Vagina (tissue), 2 donors: Measurements from ENCODE around the gene GH2.
"Not testable (repeated sequence)": the region's sequence is repeated elsewhere in the genome, so short reads cannot be mapped to it uniquely, and the experiment has no call there.

Source experiments
- POLR2A ChIP-seq, 2 donors: fragments of 450-650 bp; IDR thresholded peaks; one replicate each; pipeline ENCODE4 v1.6.1; 2017; ENCODE audit warnings: antibody characterized with exemption in 2 of 2, mild to moderate bottlenecking in 2 of 2, moderate library complexity in 2 of 2
- POLR2AphosphoS5 ChIP-seq, 2 donors: sonication (generic); formaldehyde crosslinking; IDR thresholded peaks; one replicate each; pipeline ENCODE4 v1.9.0; 2017; ENCODE audit warnings: antibody characterized with exemption in 2 of 2, mild to moderate bottlenecking in 2 of 2, low read depth in 1 of 2; ENCODE audit not compliant: insufficient read depth in 1 of 2
- TF ChIP-seq, protein P1 (sequence below), 3 experiments: fragments of 450-650 bp in 2 of 3; fragments of 200-600 bp in 1 of 3; sonication (generic) in 1 of 3; IDR thresholded peaks; one replicate each; pipeline ENCODE4 v1.5.1; 2017 to 2019; ENCODE audit warnings: antibody characterized with exemption in 3 of 3, mild to moderate bottlenecking in 2 of 3, moderate library complexity in 2 of 3

DNA sequence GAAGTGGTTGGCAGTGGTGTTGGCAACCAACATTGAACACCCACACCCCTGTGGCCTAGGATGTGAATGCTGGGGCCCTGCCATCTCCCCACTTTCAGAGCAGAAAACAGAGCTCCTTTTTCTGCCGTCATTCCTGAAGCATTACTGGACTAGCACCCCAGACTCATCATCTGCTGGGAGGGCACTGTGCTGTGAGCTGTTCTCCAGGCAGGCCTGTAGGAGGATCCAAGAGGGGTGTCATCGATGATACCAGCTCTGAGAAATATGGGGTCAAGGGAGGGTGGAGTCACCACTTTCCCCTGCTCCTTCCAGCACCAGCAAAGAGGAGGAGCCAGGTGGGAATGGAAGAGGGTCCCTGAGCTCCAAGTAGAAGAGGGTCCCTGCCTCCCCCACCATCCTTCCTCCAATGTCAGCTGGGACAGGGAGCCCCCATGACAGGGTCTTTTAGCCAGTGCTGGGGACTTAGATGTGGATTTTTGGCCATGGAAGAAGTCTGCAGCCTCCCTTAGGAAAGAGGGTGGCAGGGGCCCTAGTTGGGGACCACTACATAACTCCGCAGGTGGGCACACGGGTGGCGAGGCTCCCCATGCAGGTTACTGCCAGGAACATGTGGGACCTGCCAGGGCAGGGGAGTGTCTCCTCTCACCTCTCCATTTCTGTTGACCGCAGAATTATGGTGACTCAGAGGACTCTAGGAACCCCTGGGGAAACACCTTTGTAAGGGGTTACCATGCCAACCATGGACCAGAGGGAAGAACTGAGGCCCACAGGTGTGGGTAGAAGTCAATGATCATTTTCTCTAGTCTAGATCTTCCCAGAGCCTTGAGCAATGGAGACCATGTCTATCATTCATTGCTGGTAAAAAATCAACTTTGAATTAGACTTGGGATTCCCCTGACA is 17.4 kb upstream of the GH2 start:
- not testable (repeated sequence) for TF ChIP-seq POLR2A (IDR thresholded peaks at IDR 0.05); POLR2AphosphoS5 (IDR thresholded peaks at IDR 0.05; ENCODE audit: insufficient read depth in 1 of 2, low read depth in 1 of 2)
- TF ChIP-seq, protein P1, sequence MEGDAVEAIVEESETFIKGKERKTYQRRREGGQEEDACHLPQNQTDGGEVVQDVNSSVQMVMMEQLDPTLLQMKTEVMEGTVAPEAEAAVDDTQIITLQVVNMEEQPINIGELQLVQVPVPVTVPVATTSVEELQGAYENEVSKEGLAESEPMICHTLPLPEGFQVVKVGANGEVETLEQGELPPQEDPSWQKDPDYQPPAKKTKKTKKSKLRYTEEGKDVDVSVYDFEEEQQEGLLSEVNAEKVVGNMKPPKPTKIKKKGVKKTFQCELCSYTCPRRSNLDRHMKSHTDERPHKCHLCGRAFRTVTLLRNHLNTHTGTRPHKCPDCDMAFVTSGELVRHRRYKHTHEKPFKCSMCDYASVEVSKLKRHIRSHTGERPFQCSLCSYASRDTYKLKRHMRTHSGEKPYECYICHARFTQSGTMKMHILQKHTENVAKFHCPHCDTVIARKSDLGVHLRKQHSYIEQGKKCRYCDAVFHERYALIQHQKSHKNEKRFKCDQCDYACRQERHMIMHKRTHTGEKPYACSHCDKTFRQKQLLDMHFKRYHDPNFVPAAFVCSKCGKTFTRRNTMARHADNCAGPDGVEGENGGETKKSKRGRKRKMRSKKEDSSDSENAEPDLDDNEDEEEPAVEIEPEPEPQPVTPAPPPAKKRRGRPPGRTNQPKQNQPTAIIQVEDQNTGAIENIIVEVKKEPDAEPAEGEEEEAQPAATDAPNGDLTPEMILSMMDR (IDR thresholded peaks at IDR 0.05), result not testable (repeated sequence)
